Measurements from ENCODE around the gene BAHCC1.

Gene BAHCC1

GRCh38 chr17:81445642-81446503, 50.6 kb downstream of the BAHCC1 start:
- FAIRE-seq = no peak

- no peak for FAIRE-seq
Observed at GRCh38 chr17:81447331-81447933, 52.2 kb downstream of the BAHCC1 start.

GRCh38 chr17:81448442-81448841, 53.2 kb downstream of the BAHCC1 start:
- FAIRE-seq = no peak

- FAIRE-seq = no peak
Observed at GRCh38 chr17:81448950-81449349, 53.7 kb downstream of the BAHCC1 start.

GRCh38 chr17:81449351-81449750, 54.1 kb downstream of the BAHCC1 start:
- FAIRE-seq = no peak

- no peak for FAIRE-seq
Observed at GRCh38 chr17:81451823-81452222, 56.6 kb downstream of the BAHCC1 start.

- FAIRE-seq = no peak
Observed at GRCh38 chr17:81452551-81452950, 57.3 kb downstream of the BAHCC1 start.

GRCh38 chr17:81453076-81453475, 57.8 kb downstream of the BAHCC1 start:
- no peak for FAIRE-seq

GRCh38 chr17:81453712-81454111, 58.5 kb downstream of the BAHCC1 start:
- no peak for FAIRE-seq

GRCh38 chr17:81454473-81454872, 59.2 kb downstream of the BAHCC1 start:
- no peak for FAIRE-seq

GRCh38 chr17:81455387-81455786, 60.1 kb downstream of the BAHCC1 start:
- FAIRE-seq = no peak

- FAIRE-seq = no peak
Observed at GRCh38 chr17:81456091-81456490, 60.8 kb downstream of the BAHCC1 start.

- FAIRE-seq = no peak
Observed at GRCh38 chr17:81456798-81457197, 61.5 kb downstream of the BAHCC1 start.

- FAIRE-seq = no peak
Observed at GRCh38 chr17:81457401-81457800, 62.1 kb downstream of the BAHCC1 start.

- no peak for FAIRE-seq
Observed at GRCh38 chr17:81457917-81458555, 62.8 kb downstream of the BAHCC1 start.

GRCh38 chr17:81458628-81459027, 63.4 kb downstream of the BAHCC1 start:
- no peak for FAIRE-seq

- FAIRE-seq = no peak
Observed at GRCh38 chr17:81459224-81459623, 64.0 kb downstream of the BAHCC1 start.

- FAIRE-seq = no peak
Observed at GRCh38 chr17:81459864-81460263, 64.6 kb downstream of the BAHCC1 start.

- no peak for FAIRE-seq
Observed at GRCh38 chr17:81460856-81461460, 65.7 kb downstream of the BAHCC1 start.

- no peak for FAIRE-seq
Observed at GRCh38 chr17:81461607-81462500, 66.6 kb downstream of the BAHCC1 start.

- no peak for FAIRE-seq
Observed at GRCh38 chr17:81462506-81463125, 67.4 kb downstream of the BAHCC1 start.

- no peak for FAIRE-seq
Observed at GRCh38 chr17:81463506-81463905, 68.2 kb downstream of the BAHCC1 start.
